Lower leg skin (tissue), 4 donors: Measurements from ENCODE around the gene NONO. TPM values are rescaled to one million over a fixed set of nuclear protein-coding genes. Genes with fewer than 3 reads are reported as not detected.
"Not testable (repeated sequence)": the region's sequence is repeated elsewhere in the genome, so short reads cannot be mapped to it uniquely, and the experiment has no call there.

Experiments used
- DNase-seq, 2 donors: peaks; one replicate each; pipeline ENCODE4 v3.0.0-alpha.2; 2019; ENCODE audit warnings: low spot score in 2 of 2
- H3K4me3 ChIP-seq: fragments of 200-600 bp; sonication (generic); 2 replicates; pipeline ENCODE4 v1.5.1; 2017; ENCODE audit warnings: mild to moderate bottlenecking, low read depth; ENCODE audit not compliant: poor library complexity, severe bottlenecking
- CTCF ChIP-seq, 3 donors: fragments of 450-650 bp; IDR thresholded peaks; one replicate each; pipeline ENCODE4 v1.5.1; 2016; ENCODE audit warnings: antibody characterized with exemption in 3 of 3, mild to moderate bottlenecking in 3 of 3, moderate library complexity in 2 of 3
- POLR2A ChIP-seq, 2 donors: fragments of 450-650 bp; IDR thresholded peaks; one replicate each; pipeline ENCODE4 v1.6.1; 2016 to 2017; ENCODE audit warnings: antibody characterized with exemption in 2 of 2, mild to moderate bottlenecking in 1 of 2, moderate library complexity in 1 of 2
- WGBS, 2 donors: methylation state at CpG; one replicate each; pipeline ENCODE4 v1.1.5; 2018; 5-methylcytosine and 5-hydroxymethylcytosine counted together
- intact Hi-C: fragments of 100-400 bp; cut with DNase I; formaldehyde crosslinking; loops from one replicate; pipeline ENCODE4 v1.15.0; 2023; ENCODE audit warnings: low total_unique reads
- total RNA-seq, 4 donors: library from RNA; depleted of rRNA; stranded (reverse); fragments of >200 nt; gene quantifications; one replicate each; pipeline ENCODE4 v1.1.0, GENCODE V29; 2016

The NONO gene
- total RNA-seq, 4 donors from 2014 or later, result 166 to 216 (median 191) TPM

DNA sequence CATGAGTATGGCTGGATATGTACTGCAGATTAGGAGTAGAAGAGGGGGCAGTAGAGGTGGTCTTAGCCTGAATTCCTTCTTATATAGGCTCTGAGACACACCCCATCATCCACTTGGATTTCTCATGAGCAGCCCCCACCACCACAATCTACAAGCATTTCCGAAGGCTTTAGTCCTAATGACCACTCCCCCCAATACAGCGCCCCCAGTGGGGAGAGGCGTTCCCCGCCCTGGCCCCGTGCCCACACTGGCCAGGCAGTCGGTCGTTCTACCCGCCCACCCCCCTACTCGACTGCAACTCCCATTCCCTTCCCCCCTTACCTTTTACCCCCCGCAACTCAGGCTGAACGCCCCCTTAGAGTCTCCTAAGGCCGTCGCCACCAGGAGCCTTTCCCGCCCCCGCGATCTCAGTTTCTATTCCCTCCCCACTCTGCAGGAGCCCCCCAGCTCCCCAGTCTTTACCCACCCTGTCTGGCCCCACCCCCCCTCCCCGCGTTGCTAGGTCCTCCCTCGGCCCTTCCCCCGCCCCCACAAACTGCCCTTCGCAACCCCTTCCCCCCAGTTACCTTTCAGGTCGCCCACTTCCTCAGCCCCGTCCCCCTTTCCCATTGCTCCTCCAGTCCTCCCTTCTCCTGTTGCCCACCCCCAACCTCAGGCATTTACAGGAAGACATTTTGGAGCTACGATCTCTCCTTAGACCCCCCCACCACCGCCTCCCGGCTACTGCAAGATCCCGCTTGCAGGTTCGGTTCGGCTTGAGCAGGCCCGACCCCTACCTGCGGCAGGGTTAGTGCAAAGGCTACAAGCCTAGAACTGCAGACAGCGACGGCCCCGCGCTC is 30.0 kb upstream of the NONO start:
- no peak for DNase-seq
- peak overlapping the region; percentile 60 for H3K4me3 ChIP-seq
- intact Hi-C loops, result no loop called here
- WGBS, 2 donors, result 3 to 44% methylated on average over 26 to 28 of the region's 35 CpGs
- TF ChIP-seq POLR2A (IDR thresholded peaks at IDR 0.05) (no peak), CTCF (IDR thresholded peaks at IDR 0.05) (no peak)

DNA sequence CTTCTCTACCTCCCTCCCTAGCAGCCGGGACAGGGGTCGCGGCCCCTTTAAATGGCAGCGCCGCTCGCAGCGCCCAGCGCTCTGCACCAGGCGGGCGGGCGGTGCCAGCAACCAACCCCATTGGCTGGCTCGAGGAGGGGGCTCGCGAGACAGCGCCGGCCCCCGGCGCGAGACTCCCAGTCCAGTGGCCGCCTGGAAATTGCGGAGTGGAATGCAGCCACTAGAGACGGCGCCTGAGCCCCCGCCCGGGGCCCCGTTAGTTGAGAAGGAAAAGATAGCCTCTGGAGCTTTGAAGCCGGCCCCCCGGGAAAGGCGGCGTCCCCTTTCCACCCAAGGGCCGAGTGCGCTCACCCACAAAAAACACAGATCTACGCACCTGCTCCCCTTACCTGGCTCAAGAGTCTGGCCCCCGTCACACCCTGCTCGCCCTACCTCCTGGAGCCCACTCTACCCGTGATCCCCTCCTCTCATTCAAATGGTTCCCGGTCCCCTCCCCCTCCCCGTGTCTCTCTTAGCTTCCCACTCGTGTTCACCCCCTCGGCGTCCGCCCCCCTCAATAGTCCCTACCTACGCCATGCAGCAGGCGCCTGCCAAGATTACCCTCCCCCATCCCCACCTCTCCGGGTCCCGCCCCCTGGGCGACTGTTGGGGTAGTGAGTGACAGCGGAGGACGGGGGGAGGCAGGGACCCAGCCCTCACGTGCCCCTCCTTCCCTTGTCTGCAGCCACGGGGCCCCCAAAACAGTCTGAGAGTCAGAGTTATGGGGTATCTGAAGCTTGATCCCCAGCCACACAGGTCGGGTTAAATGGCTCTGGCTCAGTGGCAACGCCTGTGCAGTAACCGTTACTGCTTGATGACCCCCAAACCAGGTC is 29.1 kb upstream of the NONO start, which contains the start of gene ZMYM3:
TSS of gene ZMYM3 (minus strand) at position 49 of the 872 bp plus-strand sequence. CDS start 885 bp downstream, outside the sequence.
- TF ChIP-seq POLR2A (IDR thresholded peaks at IDR 0.05) (no peak), CTCF (IDR thresholded peaks at IDR 0.05) (no peak)
- peak; percentile 71 to 95 for DNase-seq
- intact Hi-C loops, result no loop called here
- 2 to 34% methylated on average over 19 to 41 of the region's 54 CpGs for WGBS, 2 donors
- H3K4me3 ChIP-seq, result peak within 1 kb of the TSS; percentile 60

GRCh38 chrX:71256051-71256450 is 27.4 kb upstream of the NONO start:
- H3K4me3 ChIP-seq, result no peak overlapping the region
- WGBS, 2 donors, result 53 to 71% methylated on average over 6 of the region's 6 CpGs
- DNase-seq, result no peak
- TF ChIP-seq CTCF (IDR thresholded peaks at IDR 0.05) (no peak), POLR2A (IDR thresholded peaks at IDR 0.05) (no peak)
- intact Hi-C loops, result no loop called here

GRCh38 chrX:71256856-71257255 is 26.6 kb upstream of the NONO start:
- no peak for DNase-seq
- no peak overlapping the region for H3K4me3 ChIP-seq
- no peak for TF ChIP-seq CTCF (IDR thresholded peaks at IDR 0.05)
- TF ChIP-seq POLR2A (IDR thresholded peaks at IDR 0.05), result no peak
- 83 to 98% methylated on average over 4 of the region's 4 CpGs for WGBS, 2 donors
- intact Hi-C loops, result no loop called here

DNA sequence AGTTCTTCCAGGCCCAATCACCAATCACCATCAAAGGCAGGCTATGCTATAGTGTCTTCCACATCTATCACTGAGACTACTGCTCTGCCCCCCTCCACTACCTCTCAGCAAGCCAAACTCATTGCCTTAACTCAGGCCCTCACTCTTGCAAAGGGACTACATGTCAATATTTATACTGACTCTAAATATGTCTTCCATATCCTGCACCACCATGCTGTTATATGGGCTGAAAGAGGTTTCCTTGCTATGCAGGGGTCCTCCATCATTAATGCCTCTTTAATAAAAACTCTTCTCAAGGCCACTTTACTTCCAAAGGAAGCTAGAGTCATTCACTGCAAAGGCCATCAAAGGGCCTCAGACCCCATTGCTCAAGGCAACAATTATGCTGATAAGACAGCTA is 14.8 kb upstream of the NONO start:
- H3K4me3 ChIP-seq, intact Hi-C loops: not testable (repeated sequence)
- DNase-seq, result peak in 1 of 2 donors; percentile 6

- intact Hi-C loops, result no loop called here
- H3K4me3 ChIP-seq, result no peak overlapping the region
- DNase-seq, result peak in 1 of 2 donors; percentile 62
- 75% methylated on average over 19 of the region's 19 CpGs; no CpG with 5 or more reads in 1 of the 2 donors for WGBS, 2 donors
- TF ChIP-seq CTCF (IDR thresholded peaks at IDR 0.05), result no peak
- TF ChIP-seq POLR2A (IDR thresholded peaks at IDR 0.05), result no peak
Observed at GRCh38 chrX:71269801-71270395, 13.5 kb upstream of the NONO start.

DNA sequence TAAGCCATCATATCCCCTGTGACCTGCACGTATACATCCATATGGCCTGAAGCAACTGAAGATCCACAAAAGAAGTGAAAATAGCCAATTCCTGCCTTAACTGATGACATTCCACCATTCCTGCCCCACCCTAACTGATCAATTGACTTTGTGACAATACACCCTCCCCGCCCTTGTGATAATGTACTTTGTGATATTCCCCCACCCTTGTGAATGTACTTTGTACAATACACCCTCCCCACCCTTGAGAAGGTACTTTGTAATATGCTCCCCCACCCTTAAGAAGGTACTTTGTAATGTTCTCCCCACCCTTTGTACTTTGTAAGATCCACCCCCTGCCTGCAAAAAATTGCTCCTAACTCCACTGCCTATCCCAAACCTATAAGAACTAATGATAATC is 11.1 kb upstream of the NONO start:
- H3K4me3 ChIP-seq, intact Hi-C loops, DNase-seq: not testable (repeated sequence)
- WGBS, 2 donors, result 92 to 95% methylated on average over 2 of the region's 2 CpGs

GRCh38 chrX:71281300-71281699 is 2.1 kb upstream of the NONO start:
- DNase-seq, result peak in 1 of 2 donors; percentile 48
- H3K4me3 ChIP-seq, intact Hi-C loops: not testable (repeated sequence)
- 95 to 100% methylated on average over 6 to 11 of the region's 11 CpGs for WGBS, 2 donors
